ENCODE results near the gene CD58.

DNA sequence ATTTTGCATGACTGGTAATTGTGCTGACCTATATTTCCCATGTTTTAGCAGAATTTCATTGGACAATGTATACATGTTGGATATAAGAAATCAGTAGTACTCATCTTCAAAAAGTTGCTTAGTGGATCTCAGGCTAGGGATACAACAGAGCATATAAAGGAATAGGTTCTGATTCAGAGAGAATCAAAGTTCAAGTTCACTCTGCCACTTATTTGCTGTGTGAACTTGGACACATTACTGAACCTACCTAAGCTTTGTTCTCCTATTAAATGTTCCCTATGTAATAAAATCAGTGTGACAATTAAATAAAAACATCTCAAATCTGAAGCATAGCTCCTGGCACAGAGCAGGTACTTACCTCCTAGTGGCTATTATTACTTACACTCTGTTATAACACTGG is 9.3 kb downstream of the CD58 start:
- TF ChIP-seq, protein P1, sequence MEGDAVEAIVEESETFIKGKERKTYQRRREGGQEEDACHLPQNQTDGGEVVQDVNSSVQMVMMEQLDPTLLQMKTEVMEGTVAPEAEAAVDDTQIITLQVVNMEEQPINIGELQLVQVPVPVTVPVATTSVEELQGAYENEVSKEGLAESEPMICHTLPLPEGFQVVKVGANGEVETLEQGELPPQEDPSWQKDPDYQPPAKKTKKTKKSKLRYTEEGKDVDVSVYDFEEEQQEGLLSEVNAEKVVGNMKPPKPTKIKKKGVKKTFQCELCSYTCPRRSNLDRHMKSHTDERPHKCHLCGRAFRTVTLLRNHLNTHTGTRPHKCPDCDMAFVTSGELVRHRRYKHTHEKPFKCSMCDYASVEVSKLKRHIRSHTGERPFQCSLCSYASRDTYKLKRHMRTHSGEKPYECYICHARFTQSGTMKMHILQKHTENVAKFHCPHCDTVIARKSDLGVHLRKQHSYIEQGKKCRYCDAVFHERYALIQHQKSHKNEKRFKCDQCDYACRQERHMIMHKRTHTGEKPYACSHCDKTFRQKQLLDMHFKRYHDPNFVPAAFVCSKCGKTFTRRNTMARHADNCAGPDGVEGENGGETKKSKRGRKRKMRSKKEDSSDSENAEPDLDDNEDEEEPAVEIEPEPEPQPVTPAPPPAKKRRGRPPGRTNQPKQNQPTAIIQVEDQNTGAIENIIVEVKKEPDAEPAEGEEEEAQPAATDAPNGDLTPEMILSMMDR (IDR thresholded peaks at IDR 0.05): no peak
- TF ChIP-seq POLR2A (IDR thresholded peaks at IDR 0.05): no peak
